GM19455 (cell line): Measurements from ENCODE around the gene ZCCHC24.

ENCODE experiments used
- ATAC-seq: cut with Tn5 transposase; IDR thresholded peaks from one replicate; pipeline ENCODE4 v1.9.1; 2021; ENCODE audit not compliant: unreplicated experiment

The ZCCHC24 gene

GRCh38 chr10:79445161-79445976, at the start of gene ZCCHC24:
Gene ZCCHC24 (minus strand): TSS chr10:79445624. CDS start chr10:79445440, 184 bp downstream.
- peak; percentile 95 for ATAC-seq

- no peak for ATAC-seq
Measured at GRCh38 chr10:79493806-79494205, 48.4 kb upstream of the ZCCHC24 start.

GRCh38 chr10:79492839-79493238, 47.4 kb upstream of the ZCCHC24 start:
- no peak for ATAC-seq

DNA sequence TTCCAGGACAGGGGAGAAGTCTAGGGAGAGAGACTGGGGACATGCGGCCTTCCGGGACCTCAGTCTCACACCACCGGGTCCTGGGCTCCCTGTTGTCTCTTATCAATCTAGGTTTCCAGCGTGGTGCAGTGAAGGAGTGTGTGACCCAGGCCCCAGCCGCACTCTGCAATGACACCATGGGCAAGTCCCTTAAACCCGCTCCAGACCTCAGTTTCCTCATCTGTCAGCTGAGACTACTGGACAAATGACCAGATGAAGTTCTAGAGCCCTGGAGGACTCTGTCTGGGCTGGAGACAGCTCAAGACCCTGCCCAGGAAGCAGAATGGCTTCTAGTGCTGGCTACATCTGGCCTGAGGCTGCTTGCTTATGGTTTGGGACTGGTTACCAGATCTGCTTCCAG, 46.8 kb upstream of the ZCCHC24 start:
- no peak for ATAC-seq

GRCh38 chr10:79491143-79491835, 45.9 kb upstream of the ZCCHC24 start:
- no peak for ATAC-seq

- ATAC-seq = no peak
Measured at GRCh38 chr10:79490400-79491142, 45.1 kb upstream of the ZCCHC24 start.

- no peak for ATAC-seq
Measured at GRCh38 chr10:79488870-79489269, 43.4 kb upstream of the ZCCHC24 start.

DNA sequence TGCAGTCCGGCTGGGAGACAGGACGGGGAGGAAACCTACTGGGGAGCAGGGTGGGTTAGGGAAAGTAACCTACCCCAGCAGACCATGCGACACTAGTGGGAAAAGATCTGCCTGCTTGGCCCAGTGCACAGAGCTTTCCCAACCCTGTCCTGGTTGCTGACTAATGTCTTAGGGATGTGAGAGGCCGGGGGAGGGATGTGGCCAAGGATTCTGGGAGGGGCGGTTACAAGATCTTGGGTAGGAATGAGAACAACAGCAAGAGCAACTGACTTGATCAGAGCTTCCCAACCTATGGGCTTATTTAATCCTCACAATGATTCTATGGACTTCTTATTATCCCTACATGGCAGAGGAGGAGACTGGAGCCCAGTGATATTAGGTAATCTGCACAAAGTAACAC, 42.9 kb upstream of the ZCCHC24 start:
- ATAC-seq = no peak

DNA sequence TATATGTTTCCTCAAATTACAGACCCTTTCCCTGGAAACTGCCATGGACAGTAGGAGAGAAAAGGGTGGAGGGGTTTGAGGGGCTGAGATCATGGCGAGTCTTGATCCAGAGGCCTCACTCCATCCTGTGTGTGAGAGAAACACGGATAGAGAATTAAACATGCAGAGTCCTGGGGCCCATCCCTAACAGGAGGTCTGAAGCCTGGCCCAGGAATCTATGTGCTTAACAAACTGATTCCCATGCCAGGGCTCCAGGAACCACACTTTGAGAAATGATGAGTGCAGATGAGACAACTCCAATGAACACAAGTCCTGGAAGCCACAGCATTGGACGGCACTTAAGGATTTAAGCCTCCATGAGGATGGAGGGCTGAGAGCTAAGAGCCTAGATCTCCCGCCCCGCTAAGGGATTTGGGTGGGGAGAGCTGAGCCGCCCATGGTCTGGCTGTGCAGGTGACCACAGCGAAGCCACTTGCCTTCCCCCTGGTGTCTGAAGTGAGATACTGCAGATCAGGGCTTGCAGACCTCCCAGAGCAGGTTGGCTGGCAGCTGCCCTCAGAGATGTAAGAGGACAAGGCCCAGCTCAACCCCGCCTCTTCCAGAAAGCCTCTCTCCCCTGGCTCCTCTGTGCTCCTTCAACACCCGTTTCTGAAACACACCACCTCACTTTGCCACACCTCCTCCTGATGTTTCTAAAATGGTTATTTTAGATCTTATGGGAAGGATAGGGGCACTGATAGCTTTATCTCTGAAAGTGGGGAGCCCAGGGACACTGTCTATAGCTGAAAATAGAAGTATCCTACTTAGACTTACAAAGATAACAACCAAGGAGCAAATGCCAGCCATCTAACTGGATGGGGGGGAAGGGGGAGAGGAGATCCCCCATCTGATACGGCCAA, 42.1 kb upstream of the ZCCHC24 start:
- ATAC-seq = peak; percentile 77

GRCh38 chr10:79484476-79484875, 39.1 kb upstream of the ZCCHC24 start:
- ATAC-seq = no peak

DNA sequence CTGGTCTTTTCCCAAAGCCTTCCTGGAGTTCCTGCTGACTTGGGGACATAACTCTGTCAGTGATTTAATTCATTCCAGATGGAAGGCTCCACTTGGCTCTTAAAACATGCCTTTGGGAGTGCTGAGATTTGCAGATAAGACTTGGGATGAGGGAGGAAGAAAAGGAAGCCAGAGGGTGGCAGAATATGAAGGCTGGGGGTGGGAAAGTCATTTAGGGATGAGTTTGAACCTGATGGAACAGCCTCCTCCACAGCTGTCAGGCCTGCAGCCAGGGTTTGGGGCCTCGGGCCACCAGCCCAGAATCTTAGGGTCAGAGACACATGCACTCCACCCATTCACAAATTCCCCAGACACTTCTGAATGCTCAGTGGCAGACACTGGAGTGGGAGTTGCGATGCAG, 38.5 kb upstream of the ZCCHC24 start:
- ATAC-seq = no peak

DNA sequence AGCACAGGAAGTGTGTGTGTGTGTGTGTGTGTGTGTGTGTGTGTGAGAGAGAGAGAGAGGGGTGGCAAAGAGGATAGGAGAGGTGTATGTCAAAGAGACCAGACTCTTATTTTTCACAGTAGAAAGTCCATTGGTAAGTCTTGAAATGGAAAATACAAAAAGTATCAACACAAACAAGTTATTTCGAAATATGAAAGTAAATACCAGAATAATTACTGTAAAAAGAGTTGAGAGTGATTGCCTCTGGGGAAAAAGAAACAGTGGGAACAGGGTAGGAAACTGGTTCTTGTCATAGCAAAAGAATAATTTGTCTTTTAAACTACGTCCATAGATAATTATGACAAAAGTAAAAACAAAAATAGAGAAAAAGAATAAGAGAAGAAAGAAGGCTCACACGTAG, 37.9 kb upstream of the ZCCHC24 start:
- no peak for ATAC-seq

DNA sequence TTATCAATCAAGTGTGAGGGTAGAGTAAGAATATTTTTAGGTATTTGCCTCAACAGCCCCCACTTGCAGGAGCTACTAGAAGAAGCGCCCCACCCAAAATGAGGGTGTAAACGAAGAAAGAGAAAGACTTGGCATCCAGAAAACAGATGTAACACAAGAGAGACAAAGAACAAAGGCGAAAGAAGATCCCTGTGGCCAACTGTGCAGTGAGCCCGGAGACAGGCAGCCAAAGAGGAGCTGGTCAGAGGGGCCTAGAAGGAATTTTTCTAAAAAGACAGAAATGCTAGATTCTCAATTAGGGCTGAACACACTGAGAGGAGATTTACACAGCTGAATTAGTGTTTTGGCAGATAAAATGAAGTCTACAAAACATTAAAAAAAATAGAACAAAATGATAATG, 37.3 kb upstream of the ZCCHC24 start:
- ATAC-seq = no peak

GRCh38 chr10:79482304-79482703, 36.9 kb upstream of the ZCCHC24 start:
- ATAC-seq = no peak

DNA sequence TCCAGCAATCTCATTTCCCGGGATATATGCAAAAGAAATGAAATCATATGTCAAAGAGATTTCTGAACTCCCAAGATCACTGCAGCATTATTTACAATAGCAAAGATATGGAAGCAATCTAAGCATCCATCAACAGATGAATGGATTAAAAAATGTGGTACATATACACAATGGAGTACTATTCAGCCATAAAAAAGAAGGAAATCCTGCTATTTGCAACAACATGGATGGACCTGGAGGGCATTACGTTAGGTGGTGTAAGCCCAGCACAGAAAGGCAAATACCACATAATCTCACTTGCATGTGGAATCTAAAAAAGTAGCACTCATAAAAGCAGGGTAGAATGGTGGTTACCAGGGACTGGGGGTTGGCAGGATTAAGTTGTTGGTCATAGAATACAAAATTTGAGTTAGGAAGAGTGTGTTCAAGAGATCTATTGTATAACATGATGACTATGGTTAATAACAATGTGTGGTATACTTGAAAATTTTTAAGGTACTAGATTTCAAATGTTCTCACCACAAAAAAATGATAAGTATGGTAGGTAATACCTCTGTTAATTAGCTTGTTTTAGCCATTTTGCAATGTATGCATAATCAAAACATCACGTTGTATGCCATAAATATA, 34.0 kb upstream of the ZCCHC24 start:
- ATAC-seq = no peak

DNA sequence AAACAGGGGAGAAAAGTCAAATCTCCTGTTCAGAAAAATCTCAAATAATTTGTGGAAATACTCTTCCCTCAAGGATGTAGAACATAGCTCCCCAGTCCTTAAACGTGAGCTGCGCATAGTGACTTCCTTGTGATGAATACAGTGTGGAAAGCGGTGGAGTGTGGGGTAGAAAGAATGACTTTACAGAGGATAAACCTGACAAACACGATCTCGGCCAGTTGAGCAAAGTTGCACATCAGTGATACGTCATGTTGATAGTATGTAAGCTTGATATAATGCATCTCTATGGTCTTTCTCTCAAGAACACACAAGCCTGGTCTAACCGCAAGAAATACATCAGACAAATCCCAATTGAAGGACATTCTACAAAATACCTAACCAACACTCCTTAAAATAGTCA, 32.0 kb upstream of the ZCCHC24 start:
- no peak for ATAC-seq

DNA sequence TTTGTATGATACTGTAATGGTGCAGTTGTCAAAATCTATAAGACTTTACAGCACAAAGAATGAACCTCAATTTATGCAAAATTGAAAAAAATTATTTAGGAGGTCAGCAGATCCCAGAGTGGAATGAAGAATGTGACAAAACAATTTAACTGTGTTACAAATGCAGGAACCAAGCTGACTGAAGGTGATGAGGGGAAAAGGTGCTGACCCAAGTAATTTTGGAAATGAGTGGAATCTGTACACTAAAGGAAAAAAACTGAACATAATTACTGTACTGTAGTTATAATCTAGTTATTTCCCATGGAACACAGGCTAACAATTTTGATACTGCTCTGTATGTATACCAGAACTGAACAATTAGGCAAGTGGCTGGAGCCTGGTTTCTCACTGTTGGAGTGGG, 31.2 kb upstream of the ZCCHC24 start:
- ATAC-seq = no peak

DNA sequence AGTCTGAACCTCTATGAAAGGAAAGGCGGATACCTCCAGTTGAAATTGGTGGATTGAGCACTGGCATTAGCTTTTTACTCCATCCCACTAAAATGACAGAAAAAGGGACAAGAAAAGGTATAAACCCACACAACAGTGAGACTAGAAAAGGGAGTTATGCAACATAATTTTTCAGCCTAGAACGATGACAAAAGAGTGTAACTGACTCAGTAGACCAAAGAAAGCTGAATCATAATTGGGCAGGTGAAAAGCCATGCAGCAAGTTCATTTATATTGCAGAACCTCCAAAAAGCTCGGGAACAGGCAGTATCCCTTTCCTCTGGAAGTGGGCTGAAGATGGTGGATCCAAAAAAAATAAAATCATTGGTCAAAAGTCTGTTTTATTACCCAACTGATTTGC, 30.5 kb upstream of the ZCCHC24 start:
- no peak for ATAC-seq

DNA sequence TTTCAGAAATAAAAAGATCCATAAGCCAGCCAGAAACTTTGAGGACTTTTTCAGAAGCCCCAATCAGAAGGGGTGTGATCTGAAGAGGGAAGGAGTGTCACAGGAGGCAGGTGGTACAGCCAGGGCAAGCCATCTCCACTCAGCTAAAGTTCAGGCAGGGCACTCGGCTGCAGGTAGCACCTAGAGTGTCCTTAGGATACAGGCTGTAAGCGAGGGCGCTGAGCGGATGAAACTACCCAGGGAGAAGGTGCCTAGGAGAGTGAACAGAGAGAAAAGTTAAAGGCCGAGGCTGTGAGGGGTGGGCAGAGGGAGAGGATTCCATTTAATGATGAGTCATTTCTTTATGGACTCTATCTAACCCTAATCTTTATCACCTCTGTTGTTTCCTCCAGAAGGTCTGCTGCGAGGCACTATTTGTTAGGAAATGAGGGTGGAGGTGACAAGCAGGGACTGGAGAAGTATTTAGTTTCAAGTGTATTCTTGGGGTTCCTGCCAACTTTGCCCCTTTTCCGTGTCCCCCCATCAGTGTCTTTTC, 29.8 kb upstream of the ZCCHC24 start:
- ATAC-seq = no peak

- no peak for ATAC-seq
Measured at GRCh38 chr10:79473496-79474095, 28.2 kb upstream of the ZCCHC24 start.
